ENCODE results near the gene SMCO2. TPM values are rescaled to one million over a fixed set of nuclear protein-coding genes. Genes with fewer than 3 reads are reported as not detected.

The SMCO2 gene
- total RNA-seq, 1 donor from 2014 or later, result 1.3 TPM

DNA sequence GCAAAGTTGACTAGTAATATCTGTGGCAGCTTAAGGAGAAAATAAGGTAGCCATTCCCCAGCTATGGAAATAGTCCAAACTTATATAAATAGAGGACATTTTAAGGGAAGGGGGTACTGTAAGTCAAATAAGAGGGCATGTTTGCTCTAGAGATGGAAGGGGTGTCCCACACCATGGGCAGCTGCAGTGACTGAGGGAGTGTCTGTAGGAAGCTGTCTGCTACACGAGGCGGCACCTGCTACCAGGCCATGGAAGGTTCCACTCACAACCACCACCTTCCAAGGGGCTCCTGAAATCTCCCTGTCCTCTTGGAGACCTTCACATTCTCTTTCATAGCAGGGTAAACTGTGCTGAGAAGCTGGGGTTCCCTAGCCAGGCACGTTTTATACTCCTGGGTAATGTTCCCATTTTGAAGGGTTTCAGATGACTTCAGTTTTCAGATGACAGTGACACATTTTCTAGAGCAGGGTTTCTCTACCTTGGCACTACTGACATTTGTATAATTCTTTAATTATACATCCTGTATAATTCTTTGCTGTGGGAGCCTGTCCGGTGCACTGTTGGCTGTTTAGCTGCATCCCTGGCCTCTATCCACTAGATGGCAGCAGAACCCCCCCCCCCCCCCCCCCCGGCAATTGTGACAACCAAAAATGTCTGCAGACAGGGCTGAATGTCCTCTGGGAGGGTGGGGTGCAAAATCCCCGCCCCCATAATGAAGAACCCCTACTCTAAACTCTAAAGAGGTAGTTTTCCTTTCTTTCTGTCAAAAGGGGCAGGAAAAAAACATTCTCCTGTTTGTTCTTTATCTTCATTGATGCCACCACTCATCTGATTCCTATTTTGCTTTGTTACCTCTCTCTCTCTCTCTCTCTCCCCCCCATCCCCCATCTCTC is 11.6 kb upstream of the SMCO2 start:
- H3K4me3 Mint-ChIP-seq (ENCODE audit: low read depth), result no peak overlapping the region
- H3K36me3 Mint-ChIP-seq (ENCODE audit: low read depth), result peaks cover 53% of the 10 kb centered on the region
- peaks cover 21% of the 10 kb centered on the region for H3K9me3 Mint-ChIP-seq
- DNase-seq (ENCODE audit: low spot score), result no peak
- H3K27ac Mint-ChIP-seq, result no peak overlapping the region
- H3K27me3 Mint-ChIP-seq (ENCODE audit: low read depth), result peaks cover 2% of the 10 kb centered on the region
- peaks cover 55% of the 10 kb centered on the region for H3K4me1 Mint-ChIP-seq (ENCODE audit: low read depth)
- intact Hi-C loops (cut with micrococcal nuclease), result loop anchor here (2.0 to 5.0 kb wide), 4 partner anchors 26 to 218 kb away; partner anchors contain the start of gene PPFIBP1

DNA sequence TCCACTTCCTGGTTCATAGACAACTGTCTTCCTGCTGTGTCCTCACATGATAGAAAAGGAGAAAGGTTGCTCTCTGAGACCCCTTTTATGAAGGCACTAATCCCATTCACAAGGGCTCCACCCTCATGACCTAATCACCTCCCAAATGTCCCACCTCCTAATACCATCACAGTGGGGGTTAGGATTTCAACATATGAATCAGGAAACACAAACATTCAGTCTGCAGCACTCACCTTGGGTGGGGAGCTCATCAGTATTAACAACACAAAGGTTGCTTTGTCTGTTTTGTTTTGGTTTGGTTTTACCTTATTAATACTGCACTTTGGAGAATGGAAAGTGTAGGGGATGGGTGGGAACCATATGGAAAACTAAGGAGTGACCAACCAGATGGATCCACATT is 10.5 kb upstream of the SMCO2 start:
- peak overlapping the region; percentile 43 for H3K27ac Mint-ChIP-seq
- intact Hi-C loops (cut with micrococcal nuclease), result loop anchor here (1.0 to 5.0 kb wide), 2 partner anchors 62 to 86 kb away; partner anchors contain the start of gene PPFIBP1
- H3K36me3 Mint-ChIP-seq (ENCODE audit: low read depth), result peaks cover 56% of the 10 kb centered on the region
- no peak overlapping the region for H3K4me3 Mint-ChIP-seq (ENCODE audit: low read depth)
- H3K9me3 Mint-ChIP-seq, result peaks cover 21% of the 10 kb centered on the region
- H3K27me3 Mint-ChIP-seq (ENCODE audit: low read depth), result peaks cover 2% of the 10 kb centered on the region
- H3K4me1 Mint-ChIP-seq (ENCODE audit: low read depth), result peaks cover 54% of the 10 kb centered on the region
- DNase-seq (ENCODE audit: low spot score), result no peak

DNA sequence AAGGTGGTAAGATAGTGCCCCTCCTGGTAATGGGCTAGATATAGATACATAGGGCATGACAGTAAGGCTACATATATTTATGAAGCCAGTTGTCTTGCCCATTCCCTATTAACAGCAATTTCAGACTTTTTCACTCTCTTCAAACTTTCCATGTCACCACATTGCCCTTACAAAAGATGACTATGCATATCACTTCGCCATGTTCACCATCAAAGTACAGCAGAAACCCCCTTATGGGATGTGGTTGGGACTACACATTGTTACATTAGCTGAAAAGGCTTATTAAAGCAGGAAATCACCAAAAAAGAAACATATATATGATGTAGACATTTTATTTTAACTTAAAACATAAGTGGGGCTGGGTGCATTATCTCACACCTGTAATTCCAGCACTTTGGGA is 9.8 kb upstream of the SMCO2 start:
- H3K27me3 Mint-ChIP-seq (ENCODE audit: low read depth), result peaks cover 2% of the 10 kb centered on the region
- H3K36me3 Mint-ChIP-seq (ENCODE audit: low read depth), result peaks cover 49% of the 10 kb centered on the region
- no peak overlapping the region for H3K4me3 Mint-ChIP-seq (ENCODE audit: low read depth)
- intact Hi-C loops (cut with micrococcal nuclease), result loop anchor here (1.0 to 5.0 kb wide), 2 partner anchors 62 to 86 kb away; partner anchors contain the start of gene PPFIBP1
- H3K27ac Mint-ChIP-seq, result no peak overlapping the region
- H3K4me1 Mint-ChIP-seq (ENCODE audit: low read depth), result peaks cover 48% of the 10 kb centered on the region
- H3K9me3 Mint-ChIP-seq, result peaks cover 16% of the 10 kb centered on the region
- no peak for DNase-seq (ENCODE audit: low spot score)

DNA sequence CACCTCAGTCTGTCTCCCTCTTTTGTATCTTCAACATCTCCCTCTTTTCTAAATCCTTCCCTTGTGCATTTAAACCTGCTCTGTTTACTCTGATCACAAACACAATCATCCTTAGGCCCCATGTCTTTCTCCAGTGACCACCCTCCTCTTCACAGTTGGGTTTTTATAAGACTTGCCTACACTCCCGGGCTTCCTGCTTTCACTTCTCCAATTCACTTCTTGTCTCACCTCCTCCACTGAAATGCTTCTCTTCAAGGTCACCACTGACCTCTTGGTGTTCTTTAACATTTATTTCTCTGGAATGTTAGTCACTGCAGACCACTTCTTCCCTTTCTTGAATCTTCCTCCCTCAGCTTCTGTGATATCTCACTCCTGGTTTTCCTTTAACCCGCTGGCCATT is 8.7 kb upstream of the SMCO2 start:
- H3K9me3 Mint-ChIP-seq, result peaks cover 15% of the 10 kb centered on the region
- intact Hi-C loops (cut with micrococcal nuclease), result loop anchor here (5.0 kb wide), 1 partner anchor 84 kb away; the partner anchor contains the start of gene PPFIBP1
- H3K27me3 Mint-ChIP-seq (ENCODE audit: low read depth), result peaks cover 4% of the 10 kb centered on the region
- no peak overlapping the region for H3K4me3 Mint-ChIP-seq (ENCODE audit: low read depth)
- H3K27ac Mint-ChIP-seq, result no peak overlapping the region
- H3K4me1 Mint-ChIP-seq (ENCODE audit: low read depth), result peaks cover 43% of the 10 kb centered on the region
- DNase-seq (ENCODE audit: low spot score), result no peak
- H3K36me3 Mint-ChIP-seq (ENCODE audit: low read depth), result peaks cover 40% of the 10 kb centered on the region

DNA sequence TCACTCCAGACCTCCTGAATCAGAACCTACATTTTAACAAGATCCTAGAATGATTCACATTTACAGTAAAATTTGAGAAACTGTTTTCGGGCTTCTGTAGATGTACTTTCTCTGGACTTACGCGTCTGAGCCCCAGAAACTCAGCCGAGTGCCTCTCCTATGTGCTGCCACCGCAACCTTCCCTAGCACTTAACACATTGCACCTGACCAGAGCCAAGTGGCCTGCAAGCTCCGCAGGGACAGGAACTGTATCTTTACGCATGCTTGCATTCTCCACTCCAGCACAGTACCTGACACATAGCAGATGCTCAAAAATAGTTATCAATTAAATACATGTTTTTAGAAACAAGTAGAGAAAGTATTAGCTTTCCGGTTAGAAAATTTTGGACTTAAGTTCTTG is 1.2 kb downstream of the SMCO2 start:
- H3K27me3 Mint-ChIP-seq (ENCODE audit: low read depth), result peaks cover 11% of the 10 kb centered on the region
- H3K27ac Mint-ChIP-seq, result no peak overlapping the region
- H3K4me1 Mint-ChIP-seq (ENCODE audit: low read depth), result no peaks in the 10 kb centered on the region
- intact Hi-C loops (cut with micrococcal nuclease), result no loop called here
- H3K36me3 Mint-ChIP-seq (ENCODE audit: low read depth), result peaks cover 10% of the 10 kb centered on the region
- H3K4me3 Mint-ChIP-seq (ENCODE audit: low read depth), result no peak overlapping the region
- no peak for DNase-seq (ENCODE audit: low spot score)
- H3K9me3 Mint-ChIP-seq, result peaks cover 18% of the 10 kb centered on the region

DNA sequence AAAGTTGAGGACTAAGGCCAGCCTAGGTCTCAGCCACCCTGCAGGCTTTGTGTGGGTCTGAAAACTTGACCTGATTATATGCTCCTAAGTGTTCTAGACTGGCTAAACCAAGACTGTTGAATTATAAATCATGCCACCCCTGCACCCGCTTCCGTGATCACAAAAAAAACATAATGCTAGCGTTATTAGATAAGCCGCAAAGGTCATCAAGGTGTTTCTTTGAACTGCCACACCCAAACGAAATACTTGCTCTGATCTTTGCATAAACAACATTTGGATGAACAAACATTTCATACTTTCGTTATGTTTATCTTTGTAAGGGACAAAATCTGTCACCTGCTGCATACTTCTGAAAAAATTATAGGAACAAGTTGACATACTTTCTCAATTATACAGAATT is 2.5 kb downstream of the SMCO2 start:
- no peak for DNase-seq (ENCODE audit: low spot score)
- peaks cover 18% of the 10 kb centered on the region for H3K9me3 Mint-ChIP-seq
- H3K36me3 Mint-ChIP-seq (ENCODE audit: low read depth), result peaks cover 17% of the 10 kb centered on the region
- H3K4me1 Mint-ChIP-seq (ENCODE audit: low read depth), result no peaks in the 10 kb centered on the region
- intact Hi-C loops (cut with micrococcal nuclease), result no loop called here
- H3K4me3 Mint-ChIP-seq (ENCODE audit: low read depth), result no peak overlapping the region
- no peak overlapping the region for H3K27ac Mint-ChIP-seq
- peaks cover 8% of the 10 kb centered on the region for H3K27me3 Mint-ChIP-seq (ENCODE audit: low read depth)

DNA sequence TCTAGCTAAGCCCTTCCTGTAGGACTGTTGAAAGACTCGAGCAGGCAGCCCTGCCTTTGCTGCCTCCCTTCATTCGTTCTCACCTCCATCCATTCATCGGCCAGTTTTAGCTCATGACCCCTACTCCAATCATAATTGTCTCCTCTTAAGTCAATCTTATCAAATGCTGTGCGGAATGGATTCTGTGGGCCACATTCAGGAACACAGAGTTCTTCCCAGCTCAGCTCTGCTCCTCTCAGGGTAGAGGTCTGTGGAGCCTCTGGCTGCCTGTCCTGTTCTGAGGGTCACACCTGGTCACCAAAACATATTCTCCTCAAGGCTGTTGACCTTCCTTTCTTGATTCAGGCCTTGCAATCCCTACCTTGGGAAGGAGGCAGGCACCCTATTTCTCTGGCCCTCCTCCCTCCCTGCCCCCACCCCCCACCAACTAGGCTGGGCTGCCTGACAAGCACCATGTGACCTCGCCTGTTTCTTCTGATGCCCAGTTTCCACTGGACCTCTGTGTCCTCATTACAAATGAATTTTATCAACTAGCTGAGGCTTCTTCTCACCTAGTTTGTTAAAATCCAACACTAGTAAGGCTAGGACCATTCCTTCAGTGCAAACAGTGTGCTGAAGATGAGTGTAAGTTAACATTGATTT is 3.5 kb downstream of the SMCO2 start:
- Mint-ChIP-seq H3K9me3 (peaks cover 15% of the 10 kb centered on the region), H3K27ac (no peak overlapping the region), H3K27me3 (ENCODE audit: low read depth) (peaks cover 8% of the 10 kb centered on the region), H3K36me3 (ENCODE audit: low read depth) (peaks cover 17% of the 10 kb centered on the region), H3K4me1 (ENCODE audit: low read depth) (no peaks in the 10 kb centered on the region), H3K4me3 (ENCODE audit: low read depth) (no peak overlapping the region)
- intact Hi-C loops (cut with micrococcal nuclease), result no loop called here
- no peak for DNase-seq (ENCODE audit: low spot score)

DNA sequence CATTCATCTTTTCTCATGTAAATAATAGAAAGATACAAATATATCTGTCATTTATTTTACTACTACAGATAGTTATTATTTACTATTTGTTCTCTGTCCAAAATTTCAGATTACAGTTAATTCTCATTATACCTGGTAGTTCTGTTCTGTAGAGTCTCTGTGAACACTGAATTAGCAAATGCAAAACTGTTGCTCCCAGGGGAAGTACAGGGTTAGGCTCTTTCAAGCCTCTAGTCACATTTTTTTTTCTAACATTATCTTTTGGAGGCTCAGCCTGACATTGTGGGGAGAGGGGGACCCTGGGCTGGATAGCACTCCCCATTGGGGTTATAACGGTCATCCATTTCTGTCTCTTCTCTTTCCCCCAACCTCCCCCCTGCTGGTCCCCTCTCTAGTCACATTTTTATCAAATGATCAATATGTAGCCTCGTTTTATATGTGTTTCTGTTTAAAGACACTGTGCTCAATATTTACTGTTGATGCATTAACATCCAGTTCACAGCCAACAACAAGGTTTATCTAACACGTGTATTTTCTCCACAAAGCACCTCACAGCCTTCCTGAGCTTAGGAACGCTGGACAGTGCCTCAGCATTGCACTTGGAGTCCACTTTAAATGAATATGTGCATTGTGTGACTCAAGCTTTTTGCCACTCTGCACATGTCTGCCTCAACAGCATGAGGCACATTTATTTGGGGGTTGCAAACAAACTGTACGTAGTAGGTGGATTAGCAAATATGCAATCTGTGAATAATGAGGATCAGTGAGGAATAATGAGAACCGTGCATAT is 4.7 kb downstream of the SMCO2 start:
- no peaks in the 10 kb centered on the region for H3K4me1 Mint-ChIP-seq (ENCODE audit: low read depth)

DNA sequence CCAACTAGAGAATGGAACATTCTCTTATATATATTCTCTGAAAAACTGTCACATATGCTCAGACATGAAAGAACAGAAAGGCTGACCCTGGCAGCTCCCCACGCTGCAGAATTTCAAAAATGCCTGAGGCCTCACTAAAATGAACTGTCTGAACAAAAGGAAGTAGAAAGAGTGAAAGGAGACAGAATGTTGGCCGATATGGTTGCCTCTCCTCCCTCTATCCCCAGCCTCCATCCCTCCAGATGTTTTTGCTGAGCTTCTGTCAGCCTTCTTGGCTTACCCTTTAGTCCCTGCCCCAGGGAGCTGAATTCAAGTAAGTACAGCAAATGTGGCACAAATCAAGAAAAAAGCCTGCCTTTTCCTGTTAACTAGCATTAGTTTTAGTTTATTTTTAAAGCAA is 6.9 kb downstream of the SMCO2 start:
- Mint-ChIP-seq H3K4me3 (ENCODE audit: low read depth) (no peak overlapping the region), H3K36me3 (ENCODE audit: low read depth) (peaks cover 22% of the 10 kb centered on the region), H3K27me3 (ENCODE audit: low read depth) (peaks cover 8% of the 10 kb centered on the region), H3K4me1 (ENCODE audit: low read depth) (peaks cover 10% of the 10 kb centered on the region), H3K27ac (no peak overlapping the region), H3K9me3 (no peaks in the 10 kb centered on the region)
- no peak for DNase-seq (ENCODE audit: low spot score)
- intact Hi-C loops (cut with micrococcal nuclease), result no loop called here

More for the DNA sequence above, 4.7 kb downstream of the SMCO2 start:
- H3K4me3 Mint-ChIP-seq (ENCODE audit: low read depth), result no peak overlapping the region
- H3K27ac Mint-ChIP-seq, result no peak overlapping the region
- intact Hi-C loops (cut with micrococcal nuclease), result no loop called here
- peaks cover 7% of the 10 kb centered on the region for H3K9me3 Mint-ChIP-seq
- H3K36me3 Mint-ChIP-seq (ENCODE audit: low read depth), result peaks cover 14% of the 10 kb centered on the region
- DNase-seq (ENCODE audit: low spot score), result no peak
- H3K27me3 Mint-ChIP-seq (ENCODE audit: low read depth), result peaks cover 8% of the 10 kb centered on the region

DNA sequence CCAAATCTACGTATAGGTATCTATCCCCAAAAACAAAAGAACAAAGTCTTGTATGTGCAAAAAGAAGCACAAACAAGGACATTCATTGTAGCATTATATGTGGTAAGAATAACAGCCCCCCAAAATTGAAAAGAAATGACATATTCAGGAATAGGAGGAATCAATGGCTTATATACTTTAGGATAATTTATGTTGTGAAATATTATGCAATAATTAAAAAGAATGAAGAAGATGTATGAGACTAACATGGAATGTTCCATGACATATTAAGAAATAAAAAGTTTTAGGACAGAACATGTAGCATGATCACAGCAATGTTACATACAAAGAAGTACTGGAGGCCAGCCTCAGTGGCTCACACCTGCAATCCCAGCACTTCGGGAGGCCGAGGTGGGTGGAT is 9.1 kb downstream of the SMCO2 start:
- peaks cover 22% of the 10 kb centered on the region for H3K36me3 Mint-ChIP-seq (ENCODE audit: low read depth)
- H3K27ac Mint-ChIP-seq, result no peak overlapping the region
- DNase-seq (ENCODE audit: low spot score), result no peak
- no peaks in the 10 kb centered on the region for H3K27me3 Mint-ChIP-seq (ENCODE audit: low read depth)
- peaks cover 19% of the 10 kb centered on the region for H3K4me1 Mint-ChIP-seq (ENCODE audit: low read depth)
- H3K4me3 Mint-ChIP-seq (ENCODE audit: low read depth), result no peak overlapping the region
- intact Hi-C loops (cut with micrococcal nuclease), result no loop called here
- H3K9me3 Mint-ChIP-seq, result no peaks in the 10 kb centered on the region

DNA sequence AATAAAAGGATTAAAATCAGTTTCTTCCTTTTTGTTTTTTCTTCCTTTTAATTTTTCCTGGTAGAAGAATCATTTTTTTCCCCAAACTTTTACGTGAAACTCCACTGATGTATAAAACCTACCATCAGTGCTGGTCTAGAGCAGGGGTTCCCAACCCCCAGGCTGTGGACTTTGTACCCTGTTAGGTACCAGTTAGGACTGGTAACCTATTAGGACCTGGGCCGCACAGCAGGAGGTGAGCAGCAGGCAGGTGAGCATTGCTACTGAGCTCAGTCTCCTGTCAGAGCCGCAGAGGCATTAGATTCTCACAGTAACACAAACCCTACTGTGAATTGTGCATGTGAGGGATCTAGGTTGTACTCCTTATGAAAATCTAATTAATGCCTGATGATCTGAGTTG is 10.1 kb downstream of the SMCO2 start:
- intact Hi-C loops (cut with micrococcal nuclease), result no loop called here
- no peak overlapping the region for H3K27ac Mint-ChIP-seq
- no peak for DNase-seq (ENCODE audit: low spot score)
- H3K4me3 Mint-ChIP-seq (ENCODE audit: low read depth), result no peak overlapping the region
- no peaks in the 10 kb centered on the region for H3K9me3 Mint-ChIP-seq
- H3K27me3 Mint-ChIP-seq (ENCODE audit: low read depth), result no peaks in the 10 kb centered on the region
- peaks cover 22% of the 10 kb centered on the region for H3K36me3 Mint-ChIP-seq (ENCODE audit: low read depth)
- H3K4me1 Mint-ChIP-seq (ENCODE audit: low read depth), result peaks cover 28% of the 10 kb centered on the region

DNA sequence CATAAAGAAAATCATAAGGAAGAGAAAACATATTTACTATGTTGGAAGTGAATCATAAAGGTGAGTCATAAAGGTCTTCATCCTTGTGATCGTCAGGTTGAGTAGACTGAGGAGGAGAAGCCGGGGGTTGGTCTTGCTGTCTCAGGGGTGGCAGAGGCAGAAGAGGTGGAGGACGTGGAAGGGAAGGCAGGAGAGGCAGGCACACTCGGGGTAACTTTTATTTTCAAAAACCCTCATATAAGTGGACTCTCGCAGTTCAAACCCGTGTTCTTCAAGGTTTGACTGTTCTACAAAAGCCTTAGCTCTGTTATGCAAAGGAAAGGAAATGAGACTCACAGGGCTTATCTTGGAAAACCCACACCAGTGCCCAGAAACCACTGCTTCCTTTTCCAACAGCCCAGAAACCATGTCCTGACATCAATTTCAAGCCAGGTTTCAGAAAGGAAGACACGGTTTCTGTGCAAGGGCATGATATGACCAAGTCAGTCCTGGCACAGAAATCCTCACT is 14.0 kb downstream of the SMCO2 start:
- peak; percentile 22 for DNase-seq (ENCODE audit: low spot score)
- Mint-ChIP-seq H3K4me3 (ENCODE audit: low read depth) (peak overlapping the region; percentile 61), H3K36me3 (ENCODE audit: low read depth) (peaks cover 23% of the 10 kb centered on the region), H3K9me3 (peaks cover 9% of the 10 kb centered on the region), H3K4me1 (ENCODE audit: low read depth) (peaks cover 53% of the 10 kb centered on the region), H3K27ac (peak overlapping the region; percentile 83), H3K27me3 (ENCODE audit: low read depth) (no peaks in the 10 kb centered on the region)
- intact Hi-C loops (cut with micrococcal nuclease), result loop anchor here (1.0 to 5.0 kb wide), 5 partner anchors 26 to 342 kb away; partner anchors contain the start of gene PPFIBP1

Measured in activated T-helper 2 cell treated with anti-CD3 and anti-CD28 coated beads, Interferon-gamma antibody, Interleukin-2, Interleukin-4, amounts not matched to agents 10 μg/mL and 5 μg/mL and 100 μg/mL, durations not matched to agents 14 hours and 24 hours and 36 hours (primary cell).